Activated B cell treated with CpG ODN at 0.5 μM for 24 hours (primary cell): Measurements from ENCODE around the gene TBL3. TPM values are rescaled to one million over a fixed set of nuclear protein-coding genes. Genes with fewer than 3 reads are reported as not detected.

Source experiments
- ATAC-seq: fragments of 200-7000 bp; cut with Tn5 transposase; one replicate; pipeline ENCODE4 v1.10.0; 2021; ENCODE audit warnings: low read depth, mild to moderate bottlenecking, moderate library complexity
- CTCF ChIA-PET: fragments of 350-600 bp; sonication (Branson Sonifier 250); formaldehyde crosslinking; loops from one replicate; lab custom pipeline; 2021; ENCODE audit warnings: antibody characterized with exemption; lab: Charles Lee
- POLR2A ChIA-PET: fragments of 350-600 bp; sonication (Branson Sonifier 250); formaldehyde crosslinking; loops from one replicate; lab custom pipeline; 2021; ENCODE audit warnings: antibody characterized with exemption; lab: Charles Lee
- DNase-seq: peaks from one replicate; pipeline ENCODE4 v3.0.0; 2022
- H3K27ac Mint-ChIP-seq: one replicate; pipeline ENCODE4 v1.8.0; 2020; ENCODE audit warnings: mixed read lengths
- H3K27me3 Mint-ChIP-seq: one replicate; pipeline ENCODE4 v1.8.0; 2021; ENCODE audit warnings: mixed read lengths
- H3K36me3 Mint-ChIP-seq: one replicate; pipeline ENCODE4 v1.8.0; 2021; ENCODE audit warnings: low read depth, mixed read lengths
- H3K4me1 Mint-ChIP-seq: one replicate; pipeline ENCODE4 v1.8.0; 2021; ENCODE audit warnings: mixed read lengths
- H3K4me3 Mint-ChIP-seq: one replicate; pipeline ENCODE4 v1.8.0; 2020; ENCODE audit warnings: mild to moderate bottlenecking, mixed read lengths
- H3K9me3 Mint-ChIP-seq: one replicate; pipeline ENCODE4 v1.8.0; 2020; ENCODE audit warnings: mixed read lengths
- intact Hi-C: fragments of 100-400 bp; cut with micrococcal nuclease; formaldehyde crosslinking; loops from one replicate; pipeline ENCODE4 v1.15.1; 2024
- total RNA-seq: library from RNA; stranded (reverse); gene quantifications from 2 replicates; pipeline ENCODE4 v1.2.3, GENCODE V29; 2022
- TF ChIP-seq, protein P1 (sequence below): fragments of 200-600 bp; IDR thresholded peaks from one replicate; pipeline ENCODE4 v1.8.0; 2022; ENCODE audit warnings: antibody characterized with exemption, mild to moderate bottlenecking

Gene TBL3
- 41.8 and 44.2 TPM in 2 replicates for total RNA-seq

DNA sequence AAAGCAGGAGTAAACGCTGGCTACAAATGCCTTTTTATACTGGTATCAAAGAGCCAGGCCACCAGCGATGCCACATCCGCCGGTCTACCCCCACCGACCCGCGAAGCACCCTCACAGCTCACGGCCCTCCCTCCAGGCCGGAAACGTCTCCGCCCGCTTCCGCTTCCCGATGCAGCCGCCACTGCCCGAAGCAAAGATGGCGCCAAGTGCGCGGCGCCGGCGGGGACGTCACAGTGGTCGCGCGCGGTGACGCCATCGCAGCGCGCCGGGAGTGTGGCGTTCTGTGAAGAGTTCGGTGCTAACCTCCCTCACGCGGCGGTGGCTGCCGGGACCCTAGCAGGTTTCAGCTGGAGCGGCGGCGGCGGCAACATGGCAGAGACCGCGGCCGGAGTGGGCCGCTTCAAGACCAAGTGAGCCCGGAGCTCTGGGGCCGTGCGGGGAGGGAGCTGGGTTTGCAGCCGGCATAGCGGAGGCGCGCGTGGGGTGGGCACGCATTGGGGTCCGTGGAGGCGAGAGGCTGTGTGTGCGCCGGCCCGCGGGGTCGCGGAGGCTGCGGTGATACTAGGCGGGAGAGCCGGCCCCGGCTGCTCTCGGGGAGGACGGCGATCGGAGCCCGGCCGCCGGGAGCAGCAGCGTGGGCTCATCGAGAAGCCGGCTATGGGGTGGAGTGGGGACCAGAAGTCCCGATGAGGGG lies at the start of gene TBL3:
Gene TBL3, plus strand, starts transcription at position 258 of the 694 bp plus-strand sequence. Its CDS starts 112 bp downstream, at position 370.
- peak; percentile 99 for DNase-seq
- ChIA-PET POLR2A (interaction anchor here (0.6 to 2.8 kb wide), 17 partner anchors 9 to 1161 kb away, joined by 3 to 58 read pairs (median 5); partner anchors contain the start of genes ECI1, GFER, MSRB1 and NDUFB10), CTCF (interaction anchor here (1.1 kb wide), 1 partner anchor 10 kb away, joined by 3 read pairs; no protein-coding TSS in a partner anchor)
- Mint-ChIP-seq H3K4me3 (peak within 1 kb of the TSS; percentile 93), H3K4me1 (peaks cover 23% of the 10 kb centered on the region), H3K9me3 (no peaks in the 10 kb centered on the region), H3K27ac (peak within 1 kb of the TSS; percentile 97), H3K27me3 (no peaks in the 10 kb centered on the region), H3K36me3 (peaks cover 31% of the 10 kb centered on the region)
- peak; percentile 97 for ATAC-seq
- intact Hi-C loops: loop anchor here (1.0 to 5.0 kb wide), 4 partner anchors 8 to 190 kb away; partner anchors contain the start of genes GFER, NUBP2, RPS2 and SPSB3
- TF ChIP-seq, protein P1, sequence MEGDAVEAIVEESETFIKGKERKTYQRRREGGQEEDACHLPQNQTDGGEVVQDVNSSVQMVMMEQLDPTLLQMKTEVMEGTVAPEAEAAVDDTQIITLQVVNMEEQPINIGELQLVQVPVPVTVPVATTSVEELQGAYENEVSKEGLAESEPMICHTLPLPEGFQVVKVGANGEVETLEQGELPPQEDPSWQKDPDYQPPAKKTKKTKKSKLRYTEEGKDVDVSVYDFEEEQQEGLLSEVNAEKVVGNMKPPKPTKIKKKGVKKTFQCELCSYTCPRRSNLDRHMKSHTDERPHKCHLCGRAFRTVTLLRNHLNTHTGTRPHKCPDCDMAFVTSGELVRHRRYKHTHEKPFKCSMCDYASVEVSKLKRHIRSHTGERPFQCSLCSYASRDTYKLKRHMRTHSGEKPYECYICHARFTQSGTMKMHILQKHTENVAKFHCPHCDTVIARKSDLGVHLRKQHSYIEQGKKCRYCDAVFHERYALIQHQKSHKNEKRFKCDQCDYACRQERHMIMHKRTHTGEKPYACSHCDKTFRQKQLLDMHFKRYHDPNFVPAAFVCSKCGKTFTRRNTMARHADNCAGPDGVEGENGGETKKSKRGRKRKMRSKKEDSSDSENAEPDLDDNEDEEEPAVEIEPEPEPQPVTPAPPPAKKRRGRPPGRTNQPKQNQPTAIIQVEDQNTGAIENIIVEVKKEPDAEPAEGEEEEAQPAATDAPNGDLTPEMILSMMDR: no peak

DNA sequence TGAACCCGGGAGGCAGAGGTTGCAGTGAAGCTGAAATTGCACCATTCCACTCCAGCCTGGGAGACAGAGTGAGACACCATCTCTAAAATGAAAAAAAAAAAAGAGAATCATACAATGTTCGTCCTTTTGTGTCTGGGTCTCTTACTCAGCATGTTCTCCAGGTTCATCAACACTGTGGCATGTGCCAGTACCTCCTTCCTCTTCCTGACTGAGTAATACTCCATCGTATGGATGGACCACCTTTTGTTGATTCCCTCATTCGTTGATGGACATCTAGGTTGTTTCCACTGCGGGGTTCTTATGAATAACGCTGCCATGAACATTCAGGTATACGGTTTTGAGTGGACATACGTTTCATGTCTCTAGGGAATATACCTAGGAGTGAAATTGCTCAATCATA lies 49.5 kb upstream of the TBL3 start:
- H3K27ac Mint-ChIP-seq: no peak overlapping the region
- intact Hi-C loops: no loop called here
- DNase-seq (no peak), ATAC-seq (no peak)
- no peak overlapping the region for H3K4me3 Mint-ChIP-seq
- CTCF ChIA-PET: no interaction called here
- H3K36me3 Mint-ChIP-seq: no peaks in the 10 kb centered on the region
- H3K9me3 Mint-ChIP-seq: no peaks in the 10 kb centered on the region
- TF ChIP-seq, protein P1: no peak
- H3K27me3 Mint-ChIP-seq: peaks cover 39% of the 10 kb centered on the region
- POLR2A ChIA-PET: no interaction called here
- H3K4me1 Mint-ChIP-seq: peaks cover 5% of the 10 kb centered on the region

DNA sequence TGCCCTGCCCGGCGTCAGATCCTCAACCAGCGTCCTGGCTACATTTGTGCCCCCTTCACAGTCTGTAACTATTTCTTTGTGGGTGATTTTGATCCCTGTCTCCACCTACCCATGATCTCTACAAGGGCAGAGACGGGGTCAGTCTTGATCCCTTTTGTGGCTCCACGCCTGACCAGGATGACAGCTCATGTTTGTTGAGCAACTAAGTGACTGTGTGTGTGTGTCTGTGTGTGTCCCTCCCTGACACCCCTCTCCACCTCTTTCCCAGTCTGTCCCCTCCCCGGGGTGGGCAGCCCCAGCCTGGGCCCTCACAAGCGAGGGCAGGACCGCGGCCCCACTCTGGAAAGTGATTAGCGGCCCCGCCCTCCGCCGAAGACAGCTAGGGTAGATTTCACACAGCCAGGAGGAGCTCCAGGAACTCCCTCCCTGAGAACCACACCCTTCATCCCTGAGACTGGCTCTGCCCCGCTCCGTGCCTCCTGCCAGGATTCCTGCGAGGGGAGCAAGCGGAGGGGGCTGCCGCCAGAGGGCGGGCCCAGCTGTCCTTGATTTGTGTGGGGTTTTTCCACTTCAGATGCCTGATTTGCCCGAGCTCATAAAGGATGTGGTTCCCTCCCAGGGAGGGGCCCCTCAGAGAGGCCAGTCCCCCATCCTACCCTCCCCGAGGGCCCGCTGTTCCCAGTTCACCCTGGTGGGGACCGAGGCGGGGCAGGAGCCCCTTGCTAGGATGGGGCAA lies 48.4 kb upstream of the TBL3 start:
- H3K9me3 Mint-ChIP-seq: no peaks in the 10 kb centered on the region
- TF ChIP-seq, protein P1: no peak
- H3K4me1 Mint-ChIP-seq: peaks cover 5% of the 10 kb centered on the region
- H3K27ac Mint-ChIP-seq: no peak overlapping the region
- H3K27me3 Mint-ChIP-seq: peaks cover 39% of the 10 kb centered on the region
- no peaks in the 10 kb centered on the region for H3K36me3 Mint-ChIP-seq
- DNase-seq (no peak), ATAC-seq (no peak)
- no peak overlapping the region for H3K4me3 Mint-ChIP-seq
- intact Hi-C loops: no loop called here
- CTCF ChIA-PET: no interaction called here
- POLR2A ChIA-PET: no interaction called here

DNA sequence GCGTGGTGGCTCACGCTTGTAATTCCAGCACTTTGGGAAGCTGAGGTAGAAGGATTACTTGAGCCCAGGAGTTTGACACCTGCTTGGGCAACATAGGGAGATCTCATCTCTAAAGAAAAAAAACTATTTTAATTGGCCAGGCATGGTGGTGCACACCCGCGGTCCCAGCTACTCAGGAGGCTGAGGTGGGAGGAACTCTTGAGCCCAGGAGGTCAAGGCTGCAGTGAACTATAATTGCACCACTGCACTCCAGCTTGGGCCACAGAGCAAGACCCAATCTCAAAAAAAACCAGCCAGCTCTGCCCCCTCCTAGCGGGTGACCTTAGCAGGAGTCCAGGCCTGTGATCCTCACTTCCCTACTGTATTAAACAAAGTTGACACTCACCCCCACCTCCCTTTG lies 47.8 kb upstream of the TBL3 start:
- H3K36me3 Mint-ChIP-seq: no peaks in the 10 kb centered on the region
- no peak overlapping the region for H3K4me3 Mint-ChIP-seq
- H3K27me3 Mint-ChIP-seq: peaks cover 35% of the 10 kb centered on the region
- H3K9me3 Mint-ChIP-seq: no peaks in the 10 kb centered on the region
- POLR2A ChIA-PET: interaction anchor here (0.6 kb wide), 1 partner anchor 655 kb away, joined by 5 read pairs; no protein-coding TSS in a partner anchor
- intact Hi-C loops: no loop called here
- no peak for ATAC-seq
- CTCF ChIA-PET: no interaction called here
- H3K4me1 Mint-ChIP-seq: peaks cover 5% of the 10 kb centered on the region
- H3K27ac Mint-ChIP-seq: no peak overlapping the region
- TF ChIP-seq, protein P1: no peak
- no peak for DNase-seq

DNA sequence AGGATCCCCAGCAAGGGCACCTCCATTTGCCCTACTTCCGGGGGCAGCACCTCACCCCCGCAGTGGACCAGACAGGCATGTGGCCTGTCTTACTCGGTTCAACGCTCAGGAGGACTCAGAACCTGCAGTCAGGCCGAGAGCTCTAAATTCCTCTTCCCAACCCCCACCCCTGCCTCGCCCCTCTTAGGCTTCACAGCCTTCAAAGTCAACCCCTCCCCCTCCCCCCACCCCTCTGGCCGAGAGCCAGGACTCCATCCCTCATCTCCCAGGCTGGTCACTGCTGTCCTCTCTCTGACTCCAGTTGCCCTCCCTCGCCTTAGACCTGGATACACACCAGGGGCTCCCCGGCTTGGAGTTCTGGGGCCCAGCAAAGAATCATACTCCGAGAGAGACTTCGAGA lies 45.6 kb upstream of the TBL3 start:
- H3K9me3 Mint-ChIP-seq: no peaks in the 10 kb centered on the region
- no peak for ATAC-seq
- no peaks in the 10 kb centered on the region for H3K36me3 Mint-ChIP-seq
- intact Hi-C loops: no loop called here
- peaks cover 23% of the 10 kb centered on the region for H3K27me3 Mint-ChIP-seq
- H3K4me3 Mint-ChIP-seq: no peak overlapping the region
- no peak overlapping the region for H3K27ac Mint-ChIP-seq
- ChIA-PET CTCF (no interaction called here), POLR2A (interaction anchor here (0.7 kb wide), 1 partner anchor 588 kb away, joined by 3 read pairs; no protein-coding TSS in a partner anchor)
- no peak for DNase-seq
- TF ChIP-seq, protein P1: no peak
- H3K4me1 Mint-ChIP-seq: peaks cover 2% of the 10 kb centered on the region
